Stomach smooth muscle (tissue), 2 donors: ENCODE results near the gene COL28A1.

ENCODE experiments used
- H3K27ac ChIP-seq: one replicate; pipeline ENCODE4 v1.7.0; 2013; ENCODE audit warnings: mild to moderate bottlenecking, low read length, inconsistent platforms
- H3K27me3 ChIP-seq, 2 donors: one replicate each; pipeline ENCODE4 v1.7.0; 2013; ENCODE audit warnings: low read length in 2 of 2; ENCODE audit not compliant: insufficient read depth in 2 of 2, control insufficient read depth in 1 of 2
- H3K36me3 ChIP-seq, 2 donors: one replicate each; pipeline ENCODE4 v1.7.0; 2013; ENCODE audit warnings: low read length in 2 of 2; ENCODE audit not compliant: control insufficient read depth in 2 of 2, insufficient read depth in 2 of 2
- H3K4me1 ChIP-seq: one replicate; pipeline ENCODE4 v1.7.0; 2013; ENCODE audit warnings: low read length; ENCODE audit not compliant: control insufficient read depth, insufficient read depth
- H3K4me3 ChIP-seq, 2 donors: one replicate each; pipeline ENCODE4 v1.7.0; 2013; ENCODE audit warnings: low read length in 2 of 2
- H3K9ac ChIP-seq, 2 donors: one replicate each; pipeline ENCODE4 v1.7.0; 2013; ENCODE audit warnings: low read length in 2 of 2, mild to moderate bottlenecking in 1 of 2
- H3K9me3 ChIP-seq, 2 donors: one replicate each; pipeline ENCODE4 v1.7.0; 2013; ENCODE audit warnings: low read length in 2 of 2; ENCODE audit not compliant: control insufficient read depth in 2 of 2
- donor health status: healthy.
- donor health status: Pancreatic carcinoma.

COL28A1 gene

DNA sequence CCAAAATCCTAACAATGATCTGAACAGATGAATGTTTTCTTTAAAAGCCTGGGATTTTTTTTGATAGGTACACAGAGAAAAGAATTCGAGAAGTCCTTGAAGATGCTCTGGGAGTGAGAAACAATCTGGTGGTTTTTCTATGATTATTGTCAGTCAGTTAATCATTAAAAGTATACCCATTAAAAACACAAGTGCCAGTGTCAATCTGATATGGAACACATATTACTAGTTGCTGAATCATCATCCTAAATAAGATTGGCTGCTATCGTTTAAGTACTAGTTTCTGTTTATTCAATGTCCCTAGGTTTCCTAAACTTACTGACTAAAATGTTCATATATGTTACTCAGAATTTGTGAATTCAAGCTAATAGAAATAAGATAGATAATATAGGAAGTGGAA lies 16.1 kb downstream of the COL28A1 start:
- Histone ChIP-seq H3K27ac (no peak overlapping the region), H3K4me3 (no peak overlapping the region), H3K36me3 (no peaks in the 10 kb centered on the region), H3K9ac (no peak overlapping the region), H3K9me3 (no peaks in the 10 kb centered on the region), H3K27me3 (no peaks in the 10 kb centered on the region), H3K4me1 (no peaks in the 10 kb centered on the region)

DNA sequence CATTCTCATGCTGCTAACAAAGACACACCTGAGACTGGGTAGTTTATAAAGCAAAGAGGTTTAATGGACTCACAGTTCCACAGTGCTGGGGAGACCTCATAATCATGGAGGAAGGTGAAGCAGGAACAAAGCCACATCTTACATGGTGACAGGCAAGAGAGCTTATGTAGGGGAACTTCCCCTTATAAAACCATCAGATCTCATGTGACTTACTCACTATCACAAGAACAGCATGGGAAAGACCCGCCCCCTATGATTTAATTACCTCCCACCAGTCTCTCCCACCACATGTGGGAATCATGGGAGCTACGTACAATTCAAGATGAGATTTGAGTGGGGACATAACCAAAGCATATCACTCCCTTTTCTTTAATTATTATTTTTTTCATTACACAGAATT lies 16.6 kb downstream of the COL28A1 start:
- H3K27me3 ChIP-seq, result no peaks in the 10 kb centered on the region
- H3K4me1 ChIP-seq, result no peaks in the 10 kb centered on the region
- no peak overlapping the region for H3K4me3 ChIP-seq
- no peaks in the 10 kb centered on the region for H3K36me3 ChIP-seq
- H3K27ac ChIP-seq, result no peak overlapping the region
- H3K9me3 ChIP-seq, result no peaks in the 10 kb centered on the region
- no peak overlapping the region for H3K9ac ChIP-seq

DNA sequence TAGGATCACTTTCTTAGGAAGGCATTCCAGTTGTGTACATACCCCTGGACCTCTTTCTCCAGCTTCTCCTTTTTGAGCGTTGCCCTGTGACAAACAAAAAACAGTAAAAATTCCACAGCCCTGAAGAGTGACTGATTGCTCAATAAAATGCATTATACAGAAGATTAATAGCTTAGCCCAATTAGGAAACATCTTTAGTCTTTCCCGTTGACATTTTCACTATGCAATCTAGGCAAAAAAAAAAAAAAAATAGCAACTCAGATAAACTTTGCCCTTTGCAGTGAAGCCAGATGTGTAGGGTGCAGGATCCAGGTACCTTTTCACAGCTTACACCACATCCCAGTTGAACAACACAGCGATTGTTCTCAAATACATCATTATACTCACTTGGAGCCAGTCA lies 17.9 kb downstream of the COL28A1 start:
- no peak overlapping the region for H3K27ac ChIP-seq
- no peak overlapping the region for H3K4me3 ChIP-seq
- H3K9me3 ChIP-seq, result no peaks in the 10 kb centered on the region
- H3K9ac ChIP-seq, result no peak overlapping the region
- no peaks in the 10 kb centered on the region for H3K27me3 ChIP-seq
- no peaks in the 10 kb centered on the region for H3K36me3 ChIP-seq
- H3K4me1 ChIP-seq, result no peaks in the 10 kb centered on the region

DNA sequence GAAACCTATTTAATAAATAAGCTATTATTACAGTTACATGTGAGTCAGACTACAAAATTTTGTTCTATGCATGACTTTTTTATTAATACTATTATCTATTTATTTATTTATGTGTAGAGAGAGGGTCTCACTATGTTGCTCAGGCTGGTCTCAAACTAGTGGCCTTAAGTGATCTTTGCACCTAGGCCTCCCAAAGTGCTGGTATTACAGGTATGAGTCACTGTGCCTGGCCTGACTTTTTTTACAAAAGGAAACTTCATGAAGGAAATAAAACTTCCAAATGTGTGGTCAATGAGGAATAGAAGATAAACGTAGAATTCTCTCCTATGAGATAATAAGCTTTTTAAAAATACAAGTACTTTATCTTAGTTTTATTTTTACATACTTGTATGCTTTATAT lies 19.0 kb downstream of the COL28A1 start:
- no peaks in the 10 kb centered on the region for H3K36me3 ChIP-seq
- no peaks in the 10 kb centered on the region for H3K9me3 ChIP-seq
- H3K27me3 ChIP-seq, result no peaks in the 10 kb centered on the region
- no peak overlapping the region for H3K27ac ChIP-seq
- no peak overlapping the region for H3K9ac ChIP-seq
- H3K4me1 ChIP-seq, result no peaks in the 10 kb centered on the region
- no peak overlapping the region for H3K4me3 ChIP-seq

DNA sequence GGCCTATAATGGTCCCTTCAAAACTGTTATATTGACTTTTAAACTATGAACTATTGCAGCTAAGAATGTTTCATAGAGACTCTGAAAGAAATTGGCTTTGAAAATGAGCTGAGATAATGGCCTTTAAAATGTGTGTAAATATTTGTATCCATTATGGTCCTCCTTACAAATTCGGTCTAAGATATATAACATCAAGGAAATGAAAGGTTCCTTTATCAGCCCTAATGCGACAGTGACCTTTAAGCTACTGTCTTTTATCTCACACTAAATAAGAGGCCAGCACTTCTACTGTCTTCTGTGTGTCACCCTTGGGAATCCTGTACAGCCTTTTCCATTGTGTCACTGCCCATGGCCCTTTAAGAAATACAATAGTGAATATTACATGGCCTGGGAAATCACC lies 19.5 kb downstream of the COL28A1 start:
- H3K27me3 ChIP-seq, result no peaks in the 10 kb centered on the region
- H3K4me3 ChIP-seq, result no peak overlapping the region
- no peak overlapping the region for H3K9ac ChIP-seq
- H3K36me3 ChIP-seq, result no peaks in the 10 kb centered on the region
- no peaks in the 10 kb centered on the region for H3K4me1 ChIP-seq
- H3K9me3 ChIP-seq, result no peaks in the 10 kb centered on the region
- no peak overlapping the region for H3K27ac ChIP-seq

DNA sequence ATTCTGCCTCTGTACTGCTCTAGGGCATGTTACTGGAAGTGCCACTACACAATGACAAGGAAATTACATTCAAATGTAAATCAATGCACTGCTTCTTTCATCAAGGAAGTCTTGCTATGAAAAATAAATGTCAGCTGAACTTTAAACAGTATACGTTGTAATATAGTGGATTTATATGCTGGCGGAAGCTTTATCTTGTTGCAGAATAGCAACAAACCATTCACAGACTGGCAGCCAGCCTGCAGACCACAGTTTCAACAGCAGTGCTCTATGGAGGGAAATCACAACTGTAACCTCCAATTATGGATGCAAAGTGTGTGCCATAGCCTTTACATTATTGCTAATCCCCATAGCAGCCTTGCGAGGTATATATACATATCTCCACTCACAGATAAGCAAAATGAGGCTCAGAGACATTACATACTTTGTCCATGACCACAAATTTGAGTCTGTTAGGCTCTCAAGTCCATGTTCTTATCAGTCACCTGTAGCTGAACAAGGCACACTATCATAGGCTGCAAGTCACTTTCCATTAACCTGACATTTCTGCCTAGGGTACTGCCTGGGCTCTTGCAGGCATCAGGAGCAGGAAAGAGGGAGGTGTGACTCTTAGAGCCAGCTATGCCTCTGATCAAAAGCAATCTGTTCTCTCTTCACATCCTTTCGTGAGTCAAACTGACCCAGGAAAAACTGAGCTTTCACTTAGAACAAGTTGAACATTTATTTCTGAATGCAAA lies 22.6 kb downstream of the COL28A1 start:
- H3K36me3 ChIP-seq, result no peaks in the 10 kb centered on the region
- H3K27me3 ChIP-seq, result no peaks in the 10 kb centered on the region
- no peak overlapping the region for H3K4me3 ChIP-seq
- no peak overlapping the region for H3K27ac ChIP-seq
- H3K4me1 ChIP-seq, result no peaks in the 10 kb centered on the region
- H3K9me3 ChIP-seq, result no peaks in the 10 kb centered on the region
- H3K9ac ChIP-seq, result no peak overlapping the region

DNA sequence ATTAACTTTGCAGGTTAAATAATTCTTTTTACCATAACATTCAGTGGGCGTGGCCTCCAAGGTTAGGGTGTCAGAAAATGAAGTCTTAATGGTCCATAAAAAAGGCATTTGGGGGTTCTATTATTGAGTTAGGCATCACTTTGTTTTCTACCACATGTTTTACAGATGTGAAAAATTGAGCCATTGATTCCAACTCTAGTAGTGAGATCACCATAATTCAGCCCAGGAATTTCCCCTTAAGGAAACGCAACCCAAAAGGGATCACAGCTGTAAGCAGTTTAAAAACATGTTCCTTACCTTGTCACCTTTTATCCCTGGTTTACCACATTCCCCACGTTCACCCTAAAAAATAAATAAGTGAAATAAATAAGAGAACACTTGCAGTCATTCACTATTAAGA lies 24.9 kb downstream of the COL28A1 start:
- no peak overlapping the region for H3K27ac ChIP-seq
- H3K4me3 ChIP-seq, result no peak overlapping the region
- H3K27me3 ChIP-seq, result no peaks in the 10 kb centered on the region
- H3K9me3 ChIP-seq, result no peaks in the 10 kb centered on the region
- H3K4me1 ChIP-seq, result no peaks in the 10 kb centered on the region
- H3K36me3 ChIP-seq, result no peaks in the 10 kb centered on the region
- no peak overlapping the region for H3K9ac ChIP-seq

DNA sequence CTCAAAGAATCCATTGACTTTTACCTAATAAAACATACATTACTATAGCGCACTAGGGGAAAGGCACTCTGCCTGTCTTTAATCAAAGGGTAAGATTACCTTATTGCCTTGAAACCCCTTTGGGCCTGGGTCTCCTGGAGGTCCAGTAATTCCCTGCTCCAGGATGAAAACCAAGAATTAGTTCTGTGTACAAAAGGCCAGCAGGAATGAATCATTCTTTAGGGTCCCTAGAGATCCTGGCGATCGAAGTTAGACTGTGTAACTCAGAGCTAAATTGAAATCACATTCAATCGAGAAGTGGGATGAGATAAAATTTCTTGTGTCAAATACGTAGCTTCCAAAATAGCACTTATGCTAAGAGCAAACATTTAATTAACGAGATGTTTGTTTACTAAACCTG lies 29.8 kb downstream of the COL28A1 start:
- Histone ChIP-seq H3K9me3 (no peaks in the 10 kb centered on the region), H3K4me1 (no peaks in the 10 kb centered on the region), H3K9ac (no peak overlapping the region), H3K4me3 (no peak overlapping the region), H3K36me3 (no peaks in the 10 kb centered on the region), H3K27ac (no peak overlapping the region), H3K27me3 (no peaks in the 10 kb centered on the region)

DNA sequence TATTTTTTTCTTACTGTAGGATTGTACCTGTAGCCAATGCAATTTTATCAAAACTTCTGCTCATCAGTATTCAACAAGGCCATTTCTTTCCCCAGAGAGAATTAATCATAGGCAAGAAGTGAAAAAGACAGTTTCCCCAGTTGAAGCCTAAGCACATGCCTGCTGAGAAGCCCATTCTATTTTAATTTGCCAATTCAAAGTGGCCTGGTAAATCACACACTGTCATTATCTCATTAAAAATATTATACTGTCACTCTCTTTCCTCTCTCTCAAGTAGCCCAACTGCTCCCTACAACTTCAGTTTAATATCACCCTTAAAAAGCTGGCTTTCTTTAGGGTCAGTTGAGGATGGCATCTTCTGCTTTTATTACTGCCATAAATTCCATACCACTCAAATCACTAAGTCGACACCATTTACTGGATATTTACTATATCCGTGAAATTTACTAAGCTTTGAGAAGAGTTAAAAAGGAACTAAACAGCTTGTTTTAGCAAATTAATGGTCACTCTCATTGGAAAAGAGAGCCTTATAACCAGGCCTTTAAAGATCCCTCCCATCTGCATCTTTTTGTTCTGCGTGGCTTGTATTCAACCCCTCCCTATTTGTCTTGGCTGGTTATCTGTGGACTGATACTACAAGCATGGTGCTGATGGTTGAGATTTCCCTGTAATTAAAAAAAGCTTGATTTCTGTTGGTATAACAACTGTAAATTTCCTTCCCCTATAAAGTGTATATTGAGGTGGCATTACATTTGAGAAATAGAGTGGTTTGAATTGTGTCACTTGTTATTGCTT lies 30.6 kb downstream of the COL28A1 start:
- Histone ChIP-seq H3K4me3 (no peak overlapping the region), H3K36me3 (no peaks in the 10 kb centered on the region), H3K9ac (no peak overlapping the region), H3K9me3 (no peaks in the 10 kb centered on the region), H3K27me3 (no peaks in the 10 kb centered on the region), H3K27ac (no peak overlapping the region), H3K4me1 (no peaks in the 10 kb centered on the region)

DNA sequence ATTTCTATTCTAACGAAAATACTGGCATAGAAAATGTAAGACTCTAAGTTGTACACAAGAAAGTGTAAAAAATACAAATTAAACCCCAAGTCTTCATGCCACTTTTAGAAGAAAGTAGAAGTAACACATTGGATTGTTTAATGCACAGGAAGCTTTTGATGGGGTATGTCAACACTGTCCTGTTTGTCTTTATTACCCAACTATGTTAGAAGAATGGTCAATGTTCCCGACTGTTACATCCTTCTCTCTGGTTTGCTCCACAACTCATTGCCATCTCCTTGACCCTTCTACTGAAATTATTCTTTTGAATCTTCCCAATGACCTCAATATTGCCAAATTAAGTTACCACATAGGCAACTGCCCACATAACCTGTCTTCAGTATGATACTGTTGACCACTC lies 35.8 kb downstream of the COL28A1 start:
- Histone ChIP-seq H3K27me3 (no peaks in the 10 kb centered on the region), H3K9ac (no peak overlapping the region), H3K36me3 (no peaks in the 10 kb centered on the region), H3K27ac (no peak overlapping the region), H3K4me1 (no peaks in the 10 kb centered on the region), H3K4me3 (no peak overlapping the region), H3K9me3 (no peaks in the 10 kb centered on the region)

DNA sequence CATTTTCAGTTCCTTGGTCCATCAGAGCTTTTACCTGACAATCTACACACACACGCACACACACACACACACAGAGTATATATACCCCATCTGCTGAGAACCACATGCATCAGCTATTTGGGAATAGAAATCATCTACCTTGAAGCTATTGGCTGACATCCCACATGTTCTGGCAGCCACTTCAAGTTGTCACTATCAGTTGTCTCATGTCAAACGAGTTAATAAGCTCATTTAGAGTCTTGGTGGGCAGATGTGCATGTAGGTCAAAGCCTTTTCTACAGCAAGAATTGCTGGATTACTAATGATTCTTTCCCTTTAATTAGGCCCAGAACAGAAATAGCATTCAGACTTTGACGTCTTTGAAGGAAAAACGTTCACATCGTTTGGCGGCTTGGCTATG lies 36.8 kb downstream of the COL28A1 start:
- no peaks in the 10 kb centered on the region for H3K36me3 ChIP-seq
- no peaks in the 10 kb centered on the region for H3K4me1 ChIP-seq
- H3K9ac ChIP-seq, result no peak overlapping the region
- H3K9me3 ChIP-seq, result no peaks in the 10 kb centered on the region
- no peak overlapping the region for H3K4me3 ChIP-seq
- no peak overlapping the region for H3K27ac ChIP-seq
- no peaks in the 10 kb centered on the region for H3K27me3 ChIP-seq
